Neutrophil (primary cell): ENCODE results near the gene OBSCN.

ENCODE experiments used
- H3K27ac ChIP-seq: fragments of 200-600 bp; sonication (generic); 2 replicates; pipeline ENCODE4 v1.5.1; 2016; ENCODE audit warnings: mild to moderate bottlenecking, moderate library complexity
- H3K27me3 ChIP-seq: fragments of 200-600 bp; sonication (generic); 2 replicates; pipeline ENCODE4 v1.6.0; 2016; ENCODE audit warnings: mild to moderate bottlenecking
- H3K36me3 ChIP-seq: fragments of 200-600 bp; sonication (generic); 2 replicates; pipeline ENCODE4 v1.5.1; 2017
- H3K4me1 ChIP-seq, 2 experiments: fragments of 200-600 bp in 1 of 2; sonication (generic) in 1 of 2; 1 replicate in 1 of 2; 2 replicates in 1 of 2; pipeline versions ENCODE4 v1.5.1 to v1.6.1; 2013 to 2016; ENCODE audit warnings: low read depth in 1 of 2, low read length in 1 of 2, mild to moderate bottlenecking in 1 of 2, moderate library complexity in 1 of 2; ENCODE audit not compliant: control insufficient read depth in 1 of 2, insufficient read depth in 1 of 2
- H3K4me3 ChIP-seq, 2 experiments: fragments of 200-600 bp in 1 of 2; sonication (generic) in 1 of 2; 1 replicate in 1 of 2; 2 replicates in 1 of 2; pipeline ENCODE4 v1.5.1; 2013 to 2016; ENCODE audit warnings: low read depth in 1 of 2, low read length in 1 of 2, mild to moderate bottlenecking in 1 of 2, moderate library complexity in 1 of 2
- H3K9me3 ChIP-seq: fragments of 200-600 bp; sonication (generic); 2 replicates; pipeline ENCODE4 v1.5.1; 2016
- CTCF ChIP-seq: fragments of 200-600 bp; sonication (generic); IDR thresholded peaks from 2 replicates; pipeline ENCODE4 v1.5.1; 2016; ENCODE audit warnings: antibody characterized with exemption

OBSCN gene

GRCh38 chr1:228216371-228217320 lies 8.8 kb downstream of the OBSCN start:
- no peak for TF ChIP-seq CTCF
- peaks cover 33% of the 10 kb centered on the region for H3K27me3 ChIP-seq
- H3K27ac ChIP-seq = no peak overlapping the region

GRCh38 chr1:228217551-228218344 lies 9.9 kb downstream of the OBSCN start:
- H3K27me3 ChIP-seq = peaks cover 25% of the 10 kb centered on the region
- H3K4me3 ChIP-seq = no peak overlapping the region
- no peaks in the 10 kb centered on the region for H3K36me3 ChIP-seq
- TF ChIP-seq CTCF = no peak
- no peaks in the 10 kb centered on the region for H3K9me3 ChIP-seq
- no peak overlapping the region for H3K27ac ChIP-seq
- H3K4me1 ChIP-seq = peaks cover 0 to 12% of the 10 kb centered on the region in 2 experiments

More at GRCh38 chr1:228216371-228217320, 8.8 kb downstream of the OBSCN start:
- H3K4me1 ChIP-seq = peaks cover 0 to 14% of the 10 kb centered on the region in 2 experiments
- no peaks in the 10 kb centered on the region for H3K36me3 ChIP-seq
- H3K4me3 ChIP-seq = no peak overlapping the region
- no peaks in the 10 kb centered on the region for H3K9me3 ChIP-seq

GRCh38 chr1:228218513-228219244 lies 10.8 kb downstream of the OBSCN start:
- Histone ChIP-seq H3K36me3 (no peaks in the 10 kb centered on the region), H3K4me3 (no peak overlapping the region), H3K4me1 (peaks cover 0 to 4% of the 10 kb centered on the region in 2 experiments), H3K27me3 (peaks cover 16% of the 10 kb centered on the region), H3K27ac (no peak overlapping the region), H3K9me3 (no peaks in the 10 kb centered on the region)
- TF ChIP-seq CTCF = no peak

- H3K4me3 ChIP-seq = no peak overlapping the region
- H3K36me3 ChIP-seq = no peaks in the 10 kb centered on the region
- no peaks in the 10 kb centered on the region for H3K9me3 ChIP-seq
Observed at GRCh38 chr1:228219245-228219961, 11.6 kb downstream of the OBSCN start.

More at GRCh38 chr1:228219245-228219961, 11.6 kb downstream of the OBSCN start:
- TF ChIP-seq CTCF = no peak
- Histone ChIP-seq H3K27ac (no peak overlapping the region), H3K4me1 (no peaks in the 10 kb centered on the region), H3K27me3 (peaks cover 9% of the 10 kb centered on the region)
